Kidney tubule cell (primary cell): ENCODE measurements around the gene SP100.

ENCODE experiments used
- DNase-seq: peaks from one replicate; pipeline ENCODE4 v3.0.0-alpha.2; 2018; ENCODE audit warnings: low spot score

SP100 gene

GRCh38 chr2:230459216-230459615 lies 43.2 kb downstream of the SP100 start:
- no peak for DNase-seq

GRCh38 chr2:230471074-230471473 lies 55.1 kb downstream of the SP100 start:
- DNase-seq = no peak

DNA sequence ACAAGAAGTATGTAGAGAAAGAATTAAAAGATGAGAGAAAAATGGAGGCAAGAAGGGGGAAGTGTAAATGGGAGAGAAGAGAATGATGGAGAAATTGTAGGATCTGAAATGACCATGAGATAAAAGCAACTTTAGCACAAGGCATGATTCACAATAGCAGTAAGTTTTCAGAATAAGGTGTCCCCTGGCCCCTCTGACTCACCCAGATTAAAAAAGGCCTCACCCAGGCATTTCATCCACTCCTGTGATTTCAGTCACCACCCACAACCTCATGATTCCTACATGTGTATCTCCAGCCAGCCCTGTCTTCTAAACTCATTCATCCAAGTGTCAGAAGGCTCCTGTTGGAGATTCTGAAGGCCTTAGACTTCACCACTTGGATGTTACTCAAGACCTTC lies 56.6 kb downstream of the SP100 start:
- peak; percentile 80 for DNase-seq

GRCh38 chr2:230473378-230473777 lies 57.4 kb downstream of the SP100 start:
- peak; percentile 43 for DNase-seq

GRCh38 chr2:230475143-230475542 lies 59.1 kb downstream of the SP100 start:
- no peak for DNase-seq

- no peak for DNase-seq
Measured at GRCh38 chr2:230485801-230486341, 69.9 kb downstream of the SP100 start.

DNA sequence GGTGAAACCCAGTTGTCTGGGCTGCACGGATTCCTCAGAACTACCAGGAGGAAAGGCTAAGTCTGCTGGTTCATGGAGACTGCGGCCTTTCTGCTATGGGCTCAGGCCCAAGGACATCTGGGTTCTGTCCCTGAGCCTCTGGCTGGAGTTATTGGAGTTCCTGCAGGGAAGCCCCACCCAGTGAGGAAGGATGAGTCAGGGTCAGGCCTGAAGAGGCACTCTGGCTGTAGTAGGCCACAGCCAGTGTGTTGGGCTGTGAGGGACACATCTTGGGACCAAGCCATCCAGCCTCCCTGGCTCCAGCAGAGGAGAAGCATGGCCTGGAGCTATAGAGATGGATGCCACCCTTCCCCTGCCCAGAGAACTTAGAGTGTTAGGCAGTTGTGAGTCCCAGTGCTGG lies 75.2 kb downstream of the SP100 start:
- DNase-seq = peak; percentile 25

- DNase-seq = no peak
Measured at GRCh38 chr2:230492107-230492506, 76.1 kb downstream of the SP100 start.

DNA sequence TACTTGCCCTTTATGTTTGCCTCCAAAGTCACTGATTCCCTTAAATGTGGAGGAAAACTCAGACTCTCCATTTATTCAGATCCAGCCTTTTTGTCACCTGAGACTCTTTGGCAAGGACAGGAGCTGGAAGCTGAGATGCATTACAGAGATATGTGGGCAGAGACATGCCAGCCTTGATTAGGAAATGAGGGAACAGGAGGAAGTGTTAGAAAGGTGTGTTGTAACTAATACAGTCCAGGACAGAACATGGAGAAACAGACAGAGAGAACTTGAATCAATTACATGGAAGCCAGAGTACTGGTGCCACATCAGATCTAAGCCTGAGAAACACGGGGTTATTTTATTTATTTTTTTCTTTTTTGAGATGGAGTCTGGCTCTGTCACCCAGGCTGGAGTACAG lies 79.0 kb downstream of the SP100 start:
- no peak for DNase-seq

- DNase-seq = no peak
Measured at GRCh38 chr2:230496891-230497290, 80.9 kb downstream of the SP100 start.

GRCh38 chr2:230498506-230499107 lies 82.6 kb downstream of the SP100 start:
- no peak for DNase-seq

DNA sequence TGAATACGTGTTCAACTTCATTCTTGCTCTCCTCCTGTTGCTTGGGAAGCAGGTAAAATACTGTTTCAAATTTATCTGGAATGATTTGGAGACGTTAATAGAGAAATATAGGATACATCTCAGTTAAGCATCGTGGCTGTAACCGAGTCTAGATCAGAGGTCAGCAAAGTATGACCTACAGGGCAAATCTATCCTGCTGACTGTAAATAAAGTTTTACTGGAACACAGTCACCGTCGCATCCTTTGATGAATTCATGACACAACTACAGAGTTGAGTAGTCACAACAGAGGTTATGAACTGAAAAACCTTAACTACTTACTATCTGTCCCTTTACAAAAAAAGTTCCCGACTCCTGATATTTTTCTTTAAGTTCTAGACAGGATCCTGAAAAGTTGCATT lies 86.6 kb downstream of the SP100 start:
- no peak for DNase-seq

GRCh38 chr2:230503798-230504197 lies 87.8 kb downstream of the SP100 start:
- peak; percentile 18 for DNase-seq

GRCh38 chr2:230505162-230505561 lies 89.2 kb downstream of the SP100 start:
- no peak for DNase-seq

GRCh38 chr2:230512955-230513748 lies 97.2 kb downstream of the SP100 start:
- DNase-seq = peak; percentile 69

GRCh38 chr2:230520061-230520874 lies 104.3 kb downstream of the SP100 start:
- DNase-seq = no peak

- peak; percentile 92 for DNase-seq
Measured at GRCh38 chr2:230520875-230521155, 104.8 kb downstream of the SP100 start.

- DNase-seq = no peak
Measured at GRCh38 chr2:230521386-230521785, 105.4 kb downstream of the SP100 start.

GRCh38 chr2:230525682-230526081 lies 109.7 kb downstream of the SP100 start:
- DNase-seq = no peak

GRCh38 chr2:230537531-230537976 lies 121.6 kb downstream of the SP100 start:
- no peak for DNase-seq

DNA sequence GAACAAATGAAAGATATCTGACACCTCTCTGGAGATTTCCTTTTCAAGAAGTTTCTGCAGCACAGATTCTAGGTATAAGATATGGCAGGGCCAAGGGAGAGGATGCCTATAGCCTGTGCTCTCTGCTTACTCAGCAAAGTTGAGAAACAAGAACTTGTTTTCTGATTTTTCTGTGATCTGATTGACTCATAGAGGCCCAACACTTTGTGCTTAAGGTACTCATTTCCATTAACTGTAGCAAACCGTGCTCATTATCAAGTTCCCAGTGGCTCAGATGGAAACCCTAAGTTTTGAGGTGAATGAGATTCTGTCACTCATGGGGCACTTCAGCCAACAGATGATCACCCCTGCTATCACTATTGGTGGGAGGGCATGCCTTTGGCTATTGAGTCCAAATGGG lies 124.3 kb downstream of the SP100 start:
- DNase-seq = no peak

DNA sequence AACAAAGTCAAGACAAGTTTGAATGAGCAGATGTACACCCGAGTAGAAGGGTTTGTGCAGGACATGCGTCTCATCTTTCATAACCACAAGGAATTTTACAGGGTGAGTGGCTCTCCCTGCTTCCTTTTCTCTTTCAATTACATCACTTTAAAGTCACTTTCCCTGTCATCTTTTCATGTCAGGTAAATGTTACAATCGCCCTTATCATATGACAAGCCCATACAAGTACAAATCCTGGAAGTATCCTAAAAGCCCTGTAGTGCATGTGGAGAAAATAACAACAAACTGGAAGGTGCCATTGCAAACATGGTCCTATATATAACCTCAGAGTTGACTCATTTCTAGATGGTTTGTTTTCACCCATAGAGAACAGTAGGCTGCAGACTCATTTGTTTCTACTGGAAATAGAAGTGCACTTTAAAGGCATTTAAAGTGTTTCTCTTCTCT lies 126.0 kb downstream of the SP100 start:
- peak; percentile 41 for DNase-seq

DNA sequence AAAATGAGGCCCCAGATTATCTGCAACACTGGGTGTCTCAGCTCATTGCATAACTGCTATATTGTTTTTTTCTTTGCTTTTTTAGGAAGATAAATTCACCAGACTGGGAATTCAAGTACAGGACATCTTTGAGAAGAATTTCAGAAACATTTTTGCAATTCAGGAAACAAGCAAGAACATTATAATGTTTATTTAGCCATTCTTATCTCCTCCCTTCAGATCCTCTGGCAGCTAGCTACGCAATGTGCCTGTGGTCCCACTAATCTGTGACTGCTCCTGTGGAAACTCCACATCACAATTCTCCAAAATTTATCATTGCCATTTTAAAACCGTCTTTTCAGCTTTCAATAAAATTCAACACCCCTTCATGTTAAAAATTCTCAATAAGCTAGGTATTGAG lies 126.8 kb downstream of the SP100 start:
- DNase-seq = no peak
